Measurements from ENCODE around the gene TUBA3D. TPM values are rescaled to one million over a fixed set of nuclear protein-coding genes. Genes with fewer than 3 reads are reported as not detected.

TUBA3D gene
- total RNA-seq: not detected in 2 replicates

GRCh38 chr2:131475831-131476230, at the start of gene TUBA3D:
TSS of gene TUBA3D (plus strand) at chr2:131476119. CDS start at chr2:131476200, 81 bp downstream.

GRCh38 chr2:131492015-131492417, 16.1 kb downstream of the TUBA3D start, which contains the start of gene MZT2A:
TSS of gene MZT2A (minus strand) at chr2:131492397. CDS start at chr2:131492376, 21 bp downstream.

GRCh38 chr2:131527131-131528001, 51.4 kb downstream of the TUBA3D start, which contains the start of gene CCDC74A:
TSS of gene CCDC74A (plus strand) at chr2:131527888. CDS start at chr2:131527971, 83 bp downstream.

Other genes with a start within 250 kb of the TUBA3D start
- under 0.01 and 0.07 TPM in 2 replicates for gene RAB6D, start 112.0 kb upstream of the TUBA3D start, total RNA-seq
- gene MZT2A, start 16.3 kb downstream of the TUBA3D start, total RNA-seq: 54.2 and 70.7 TPM in 2 replicates
- 1.0 and 5.9 TPM in 2 replicates for gene CCDC74A, start 51.8 kb downstream of the TUBA3D start, total RNA-seq

Measured in nasal cavity respiratory epithelium epithelial cell of viscerocranial mucosa (primary cell).